HCT116 (cell line): ENCODE data around the gene MANSC1. TPM values are rescaled to one million over a fixed set of nuclear protein-coding genes. Genes with fewer than 3 reads are reported as not detected.

Experiments used
- ATAC-seq: fragments of 200-7000 bp; cut with Tn5 transposase; 2 replicates; pipeline ENCODE4 v1.9.1; 2020; ENCODE audit warnings: mild to moderate bottlenecking, moderate library complexity
- BruUV-seq: library from RNA; stranded (reverse); fragments of 400-500 nt; replicated peaks from 2 replicates; lab custom pipeline; 2021; lab: Mats Ljungman, UMichigan
- CTCF ChIA-PET: fragments of 300-600 bp; sonication (Branson Sonifier 250); formaldehyde crosslinking; loops from one replicate; lab custom pipeline; 2021; ENCODE audit warnings: antibody characterized with exemption; lab: Charles Lee
- POLR2A ChIA-PET: fragments of 300-600, 350-600 bp; sonication (Branson Sonifier 250); formaldehyde crosslinking; loops from one replicate; lab custom pipeline; 2021; ENCODE audit warnings: antibody characterized with exemption; lab: Charles Lee
- RAD21 ChIA-PET, 2 experiments: fragments of 300-600 bp; sonication (Branson Sonifier 250); formaldehyde crosslinking; loops; one replicate each; lab custom pipeline; 2023; ENCODE audit warnings: low total read pairs in 2 of 2; ENCODE audit not compliant: uncharacterized antibody in 2 of 2, unreplicated experiment in 2 of 2, low non-redundant PET in 1 of 2; lab: Charles Lee
- DNase-seq: peaks from one replicate; pipeline ENCODE4 v3.0.0-alpha.2; 2010; ENCODE audit warnings: low read depth, low spot score
- H2AFZ ChIP-seq: fragments of 200-600 bp; shearing (Covaris generic), sonication (generic); 2 replicates; pipeline ENCODE4 v1.6.1; 2017; ENCODE audit warnings: low read depth, mixed run types, mixed read lengths, antibody characterized with exemption, low read length; ENCODE audit not compliant: poor library complexity, severe bottlenecking
- H3K27ac ChIP-seq: 2 replicates; pipeline ENCODE4 v1.5.1; 2012; ENCODE audit warnings: low read depth, low read length
- H3K27me3 ChIP-seq: fragments of 200-600 bp; sonication (generic); 2 replicates; pipeline ENCODE4 v1.6.1; 2016; ENCODE audit warnings: mixed run types, low read length, mixed read lengths; ENCODE audit not compliant: insufficient read depth
- H3K36me3 ChIP-seq, 2 experiments: fragments of 200-500 bp in 1 of 2; fragments of 200-600 bp in 1 of 2; sonication (Bioruptor generic) in 1 of 2; sonication (generic) in 1 of 2; 2 replicates each; pipeline versions ENCODE4 v1.5.1 to v1.6.1; 2014 to 2016; ENCODE audit warnings: low read length in 2 of 2, inconsistent platforms in 1 of 2, mixed read lengths in 1 of 2, mixed run types in 1 of 2; ENCODE audit not compliant: insufficient read depth in 2 of 2, control insufficient read depth in 1 of 2
- H3K4me1 ChIP-seq, 2 experiments: fragments of 200-600 bp in 1 of 2; sonication (generic) in 1 of 2; 2 replicates each; pipeline versions ENCODE4 v1.5.1 to v1.6.1; 2012 to 2017; ENCODE audit warnings: low read length in 2 of 2, inconsistent platforms in 1 of 2, mild to moderate bottlenecking in 1 of 2, mixed read lengths in 1 of 2, mixed run types in 1 of 2, moderate library complexity in 1 of 2; ENCODE audit not compliant: insufficient read depth in 2 of 2, control insufficient read depth in 1 of 2
- H3K4me2 ChIP-seq: fragments of 200-600 bp; sonication (generic); 2 replicates; pipeline ENCODE4 v1.6.1; 2017; ENCODE audit warnings: mixed run types, low read length, mixed read lengths
- H3K4me3 ChIP-seq, 2 experiments: fragments of 200-600 bp in 1 of 2; sonication (generic) in 1 of 2; replicated peaks in 1 of 2; 2 replicates each; pipeline ENCODE4 v1.5.1; 2011 to 2016; ENCODE audit warnings: low read length in 2 of 2, control low read depth in 1 of 2, low read depth in 1 of 2, mild to moderate bottlenecking in 1 of 2, mixed read lengths in 1 of 2, mixed run types in 1 of 2
- H3K79me2 ChIP-seq: fragments of 200-600 bp; sonication (generic); 2 replicates; pipeline ENCODE4 v1.6.1; 2017; ENCODE audit warnings: mild to moderate bottlenecking, mixed run types, low read length, moderate library complexity, mixed read lengths; ENCODE audit not compliant: insufficient read depth
- H3K9ac ChIP-seq: fragments of 200-600 bp; sonication (generic); 2 replicates; pipeline ENCODE4 v1.6.1; 2016; ENCODE audit warnings: low read length, mixed read lengths
- H3K9me2 ChIP-seq: fragments of 200-600 bp; sonication (generic), shearing (Covaris generic); 2 replicates; pipeline ENCODE4 v1.6.1; 2017; ENCODE audit warnings: mixed run types, mild to moderate bottlenecking, moderate library complexity; ENCODE audit not compliant: insufficient read depth
- H3K9me3 ChIP-seq, 2 experiments: fragments of 200-500 bp in 1 of 2; fragments of 200-600 bp in 1 of 2; sonication (Bioruptor generic) in 1 of 2; sonication (generic) in 1 of 2; 2 replicates each; pipeline ENCODE4 v1.6.1; 2014 to 2017; ENCODE audit warnings: low read length in 2 of 2, mixed read lengths in 2 of 2, inconsistent platforms in 1 of 2, low read depth in 1 of 2, mild to moderate bottlenecking in 1 of 2, mixed run types in 1 of 2, moderate library complexity in 1 of 2; ENCODE audit not compliant: control insufficient read depth in 1 of 2, insufficient read depth in 1 of 2
- H4K20me1 ChIP-seq: fragments of 200-600 bp; sonication (generic), shearing (Covaris generic); 2 replicates; pipeline ENCODE4 v1.6.1; 2017; ENCODE audit warnings: mixed run types, mild to moderate bottlenecking, moderate library complexity; ENCODE audit not compliant: insufficient read depth
- ATF3 ChIP-seq: IDR thresholded peaks from 2 replicates; pipeline ENCODE4 v1.6.1; 2012
- CBX3 ChIP-seq: IDR thresholded peaks from 2 replicates; pipeline ENCODE4 v1.6.1; 2012; ENCODE audit warnings: low read depth
- CTCF ChIP-seq, 3 experiments: fragments of 200-600 bp in 1 of 3; sonication (generic) in 1 of 3; IDR thresholded peaks in 2 of 3; conservative IDR thresholded peaks in 1 of 3; 2 replicates each; pipeline ENCODE4 v1.5.1; 2012 to 2017; ENCODE audit warnings: low read depth in 2 of 3, low read length in 2 of 3, antibody characterized with exemption in 1 of 3, borderline replicate concordance in 1 of 3, control low read depth in 1 of 3, mild to moderate bottlenecking in 1 of 3, mixed read lengths in 1 of 3, mixed run types in 1 of 3, moderate library complexity in 1 of 3; ENCODE audit not compliant: insufficient read depth in 1 of 3
- EGR1 ChIP-seq: IDR thresholded peaks from 2 replicates; pipeline ENCODE4 v1.6.1; 2012; ENCODE audit warnings: low read depth
- ELF1 ChIP-seq: IDR thresholded peaks from 2 replicates; pipeline ENCODE4 v1.6.1; 2012; ENCODE audit warnings: low read depth, borderline replicate concordance
- JUND ChIP-seq: IDR thresholded peaks from 2 replicates; pipeline ENCODE4 v1.6.1; 2012
- POLR2A ChIP-seq: IDR thresholded peaks from 2 replicates; pipeline ENCODE4 v1.7.0; 2011; ENCODE audit warnings: borderline replicate concordance; ENCODE audit not compliant: insufficient read depth, insufficient read length; ENCODE audit errors: extremely low read depth
- RAD21 ChIP-seq: IDR thresholded peaks from 2 replicates; pipeline ENCODE4 v1.6.1; 2012; ENCODE audit warnings: low read depth, mild to moderate bottlenecking
- REST ChIP-seq: IDR thresholded peaks from 2 replicates; pipeline ENCODE4 v1.6.1; 2012; ENCODE audit warnings: low read depth
- SP1 ChIP-seq: IDR thresholded peaks from 2 replicates; pipeline ENCODE4 v1.6.1; 2012; ENCODE audit warnings: low read depth
- YY1 ChIP-seq: IDR thresholded peaks from 2 replicates; pipeline ENCODE4 v1.6.1; 2011; ENCODE audit warnings: low read length, low read depth, moderate library complexity, mild to moderate bottlenecking; ENCODE audit not compliant: insufficient replicate concordance; ENCODE audit errors: extremely low read depth
- ZFX ChIP-seq: fragments of 450-650 bp; IDR thresholded peaks from 2 replicates; pipeline ENCODE4 v1.6.1; 2017
- ZNF274 ChIP-seq: fragments of 200-500 bp; sonication (Bioruptor generic); IDR thresholded peaks from 2 replicates; pipeline ENCODE4 v1.6.1; 2014; ENCODE audit warnings: mild to moderate bottlenecking, low read depth, low read length, inconsistent platforms
- intact Hi-C: fragments of 100-400 bp; cut with micrococcal nuclease; formaldehyde crosslinking; loops from 2 replicates; pipeline ENCODE4 v1.10.0; 2022
- total RNA-seq: library from RNA; stranded (reverse); gene quantifications from one replicate; pipeline ENCODE4 v1.2.1, GENCODE V29; 2021; ENCODE audit not compliant: unreplicated experiment

The MANSC1 gene
- total RNA-seq, 1 experiment from 2014 or later = 0.20 TPM

- TF ChIP-seq JUND = no peak
- no peak for TF ChIP-seq RAD21
- no peak for TF ChIP-seq ZFX
- no peak for TF ChIP-seq REST
- TF ChIP-seq YY1 = no peak
- TF ChIP-seq EGR1 = no peak
- TF ChIP-seq ATF3 = no peak
- no peak for TF ChIP-seq SP1
- TF ChIP-seq ELF1 = no peak
- TF ChIP-seq CBX3 = no peak
- TF ChIP-seq POLR2A = no peak
- no peak for TF ChIP-seq ZNF274
- TF ChIP-seq CTCF (IDR thresholded peaks at IDR 0.05 in 2 of 3, conservative IDR thresholded peaks at IDR 0.05 in 1 of 3; ENCODE audit: borderline replicate concordance in 1 of 3, insufficient read depth in 1 of 3, low read depth in 2 of 3, low read length in 2 of 3) = no peak
- no peak overlapping the region for H3K27ac ChIP-seq
- no peaks in the 10 kb centered on the region for H3K36me3 ChIP-seq
- H3K27me3 ChIP-seq = no peaks in the 10 kb centered on the region
- H3K79me2 ChIP-seq = no peaks in the 10 kb centered on the region
- H3K9me3 ChIP-seq = no peaks in the 10 kb centered on the region
- no peak for ATAC-seq
- H3K4me3 ChIP-seq = no peak overlapping the region
- BruUV-seq = no TSS peak
- ChIA-PET RAD21 (no interaction called here), CTCF (interaction anchor here (1.0 to 1.1 kb wide), 2 partner anchors 11 to 331 kb away, joined by 3 read pairs; no protein-coding TSS in a partner anchor), POLR2A (interaction anchor here (1.0 to 1.5 kb wide), 3 partner anchors 9 to 10 kb away, joined by 3 to 5 read pairs (median 3); partner anchors contain the start of gene BORCS5)
- H3K4me2 ChIP-seq = no peak overlapping the region
- H2AFZ ChIP-seq = no peak overlapping the region
- no peaks in the 10 kb centered on the region for H3K4me1 ChIP-seq
- DNase-seq = no peak
- H4K20me1 ChIP-seq = no peaks in the 10 kb centered on the region
- H3K9me2 ChIP-seq = no peaks in the 10 kb centered on the region
- intact Hi-C loops = no loop called here
- H3K9ac ChIP-seq = no peak overlapping the region
These were observed 16.8 kb upstream of the MANSC1 start for GRCh38 chr12:12366701-12367481.
